GM12878 (cell line): ENCODE data around the gene S100A16. TPM values are rescaled to one million over a fixed set of nuclear protein-coding genes. Genes with fewer than 3 reads are reported as not detected.

ENCODE experiments used
- ATAC-seq: fragments of 200-7000 bp; cut with Tn5 transposase; 3 replicates; pipeline ENCODE4 v1.9.1; 2020; ENCODE audit warnings: mild to moderate bottlenecking, moderate library complexity
- BruUV-seq: library from RNA; stranded (reverse); fragments of 400-500 nt; replicated peaks from 2 replicates; lab custom pipeline; 2021; lab: Mats Ljungman, UMichigan
- CTCF ChIA-PET: fragments of 300-600 bp; sonication (Branson Sonifier 250); formaldehyde crosslinking; extraction: SDS; loops from one replicate; lab custom pipeline; 2021; ENCODE audit warnings: inconsistent platforms; lab: Yijun Ruan, JAX
- POLR2A ChIA-PET: fragments of 350-600 bp; formaldehyde crosslinking; extraction: SDS; loops from one replicate; lab custom pipeline; 2021; ENCODE audit warnings: inconsistent platforms; lab: Charles Lee
- RAD21 ChIA-PET: fragments of 300-600 bp; sonication (Branson Sonifier 250); formaldehyde crosslinking; loops from one replicate; lab custom pipeline; 2023; ENCODE audit warnings: antibody characterized with exemption; ENCODE audit not compliant: unreplicated experiment; lab: Charles Lee
- SMC1A ChIA-PET: fragments of 300-600 bp; sonication (Branson Sonifier 250); formaldehyde crosslinking; loops from one replicate; lab custom pipeline; 2023; ENCODE audit not compliant: unreplicated experiment, uncharacterized antibody; lab: Charles Lee
- DNase-seq: peaks from one replicate; pipeline ENCODE4 v3.0.0-alpha.2; 2011; ENCODE audit warnings: low read depth, low spot score
- FAIRE-seq: peaks from 3 replicates; lab custom pipeline; 2011; peaks lifted over from hg19 to GRCh38; lab: Jason Lieb, UNC
- H2AFZ ChIP-seq: 2 replicates; pipeline ENCODE4 v1.6.0; 2011; ENCODE audit warnings: low read depth, low read length, control low read depth; ENCODE audit not compliant: control insufficient read depth
- H3K27ac ChIP-seq: 2 replicates; pipeline ENCODE4 v1.5.1; 2011; ENCODE audit warnings: control low read depth; ENCODE audit not compliant: control insufficient read depth, insufficient read depth
- H3K27me3 ChIP-seq, 2 experiments: replicated peaks in 1 of 2; 2 replicates each; pipeline versions ENCODE4 v1.6.0 to v1.6.1; 2011; ENCODE audit warnings: low read length in 1 of 2; ENCODE audit not compliant: control insufficient read depth in 2 of 2, insufficient read depth in 2 of 2
- H3K36me3 ChIP-seq, 2 experiments: 2 replicates each; pipeline ENCODE4 v1.5.1; 2011; ENCODE audit warnings: low read length in 1 of 2; ENCODE audit not compliant: control insufficient read depth in 2 of 2, insufficient read depth in 2 of 2
- H3K4me1 ChIP-seq: 2 replicates; pipeline ENCODE4 v1.6.1; 2011; ENCODE audit warnings: mild to moderate bottlenecking, low read length, moderate library complexity, mixed read lengths; ENCODE audit not compliant: control insufficient read depth, insufficient read depth
- H3K4me2 ChIP-seq: 2 replicates; pipeline ENCODE4 v1.6.0; 2011; ENCODE audit warnings: control low read depth; ENCODE audit not compliant: control insufficient read depth, insufficient read depth
- H3K4me3 ChIP-seq: fragments of 200-600 bp; sonication (generic); 2 replicates; pipeline ENCODE4 v1.5.1; 2016
- H3K79me2 ChIP-seq: 2 replicates; pipeline ENCODE4 v1.6.0; 2011; ENCODE audit warnings: low read length; ENCODE audit not compliant: control insufficient read depth, insufficient read depth
- H3K9ac ChIP-seq: 2 replicates; pipeline ENCODE4 v1.8.0; 2011; ENCODE audit warnings: low read length, control low read depth, mixed read lengths; ENCODE audit not compliant: control insufficient read depth, insufficient read depth
- H3K9me3 ChIP-seq: replicated peaks from 3 replicates; pipeline ENCODE4 v1.5.1; 2011; ENCODE audit warnings: mild to moderate bottlenecking, low read length; ENCODE audit not compliant: control insufficient read depth, insufficient read depth
- H4K20me1 ChIP-seq: 2 replicates; pipeline ENCODE4 v1.6.0; 2011; ENCODE audit not compliant: control insufficient read depth, insufficient read depth
- BACH1 ChIP-seq: fragments of 450-650 bp; IDR thresholded peaks from 2 replicates; pipeline ENCODE4 v1.6.1; 2017; ENCODE audit warnings: mild to moderate bottlenecking, borderline replicate concordance
- BHLHE40 ChIP-seq, 2 experiments: fragments of 450-650 bp in 1 of 2; IDR thresholded peaks; 2 replicates each; pipeline ENCODE4 v1.6.1; 2011 to 2017; ENCODE audit warnings: low read depth in 2 of 2, borderline replicate concordance in 1 of 2, improper control_type of control experiment in 1 of 2, low read length in 1 of 2, mild to moderate bottlenecking in 1 of 2
- E2F4 ChIP-seq: IDR thresholded peaks from 2 replicates; pipeline ENCODE4 v1.6.1; 2012; ENCODE audit warnings: low read depth, low read length, improper control_type of control experiment
- EED ChIP-seq: sonication (generic); IDR thresholded peaks from 2 replicates; pipeline ENCODE4 v1.6.1; 2016; ENCODE audit warnings: antibody characterized with exemption, low read depth
- JUND ChIP-seq: IDR thresholded peaks from 2 replicates; pipeline ENCODE4 v1.6.1; 2012; ENCODE audit warnings: low read depth, mild to moderate bottlenecking, low read length, improper control_type of control experiment, moderate library complexity
- MYC ChIP-seq: IDR thresholded peaks from 2 replicates; pipeline ENCODE4 v1.6.1; 2011; ENCODE audit warnings: mild to moderate bottlenecking, low read length, moderate library complexity, inconsistent platforms; ENCODE audit not compliant: insufficient read depth, insufficient replicate concordance, insufficient read length, severe bottlenecking
- NFYB ChIP-seq: IDR thresholded peaks from 2 replicates; pipeline ENCODE4 v1.6.1; 2011; ENCODE audit warnings: low read depth, mild to moderate bottlenecking, low read length, improper control_type of control experiment, moderate library complexity; ENCODE audit not compliant: insufficient read depth
- NR2C2 ChIP-seq: IDR thresholded peaks from 2 replicates; pipeline ENCODE4 v1.6.1; 2011; ENCODE audit warnings: borderline replicate concordance, low read depth; ENCODE audit not compliant: control insufficient read depth, insufficient read length
- RELA ChIP-seq: fragments of 450-650 bp; IDR thresholded peaks from 2 replicates; pipeline ENCODE4 v1.8.0; 2014; ENCODE audit warnings: borderline replicate concordance; ENCODE audit not compliant: partially characterized antibody
- SKIL ChIP-seq: fragments of 450-650 bp; IDR thresholded peaks from 2 replicates; pipeline ENCODE4 v1.6.1; 2017; ENCODE audit warnings: mild to moderate bottlenecking, low read depth, inconsistent platforms; ENCODE audit not compliant: poor library complexity, severe bottlenecking
- TBL1XR1 ChIP-seq: IDR thresholded peaks from 2 replicates; pipeline ENCODE4 v1.6.1; 2012; ENCODE audit warnings: low read depth, low read length, improper control_type of control experiment
- TCF7 ChIP-seq: IDR thresholded peaks from 2 replicates; pipeline ENCODE4 v1.6.1; 2014; ENCODE audit warnings: antibody characterized with exemption, borderline replicate concordance
- YBX1 ChIP-seq: fragments of 450-650 bp; IDR thresholded peaks from 2 replicates; pipeline ENCODE4 v1.6.1; 2016; ENCODE audit warnings: antibody characterized with exemption
- ZBTB40 ChIP-seq: fragments of 450-650 bp; IDR thresholded peaks from 2 replicates; pipeline ENCODE4 v1.6.1; 2016; ENCODE audit warnings: mild to moderate bottlenecking, moderate library complexity, borderline replicate concordance
- ZNF274 ChIP-seq: IDR thresholded peaks from one replicate; pipeline ENCODE4 v1.8.0; 2011; ENCODE audit not compliant: insufficient read length, insufficient read depth
- WGBS: methylation state at CpG from one replicate; pipeline ENCODE4 v1.1.6; 2016; ENCODE audit warnings: low lambda C conversion rate; ENCODE audit not compliant: insufficient replicate concordance, insufficient coverage; ENCODE audit errors: missing lambda C conversion rate; 5-methylcytosine and 5-hydroxymethylcytosine counted together
- in situ Hi-C: fragments of 300-500 bp; cut with MboI; formaldehyde crosslinking; loops from 9 replicates; pipeline ENCODE4 v1.14.3; 2018; ENCODE audit warnings: mixed read lengths
- intact Hi-C: fragments of 100-400 bp; cut with micrococcal nuclease; formaldehyde crosslinking; loops from one replicate; pipeline ENCODE4 v1.14.2; 2022; ENCODE audit not compliant: unreplicated experiment
- polyA plus RNA-seq, 11 experiments: library from polyadenylated mRNA; depleted of rRNA in 4 of 11; unstranded in 6 of 11; stranded (reverse) in 5 of 11; fragments of >200 nt; fragmentation: Nextera tagmentation in 4 of 11; fragmentation: Illumina TruSeq in 1 of 11; extraction: Ambion mirVana in 4 of 11; extraction: Trizol in 1 of 11; gene quantifications; 1 replicate in 1 of 11; 2 replicates in 10 of 11; pipeline versions ENCODE4 v1.2.1 to v1.2.3, GENCODE V29; 2011 to 2016; ENCODE audit warnings: inconsistent platforms in 2 of 11, missing spikeins in 2 of 11, low read depth in 1 of 11
- total RNA-seq, 4 experiments: library from RNA; depleted of rRNA in 3 of 4; stranded (reverse); fragments of >200 nt in 3 of 4; fragmentation: Illumina TruSeq in 1 of 4; extraction: Trizol in 1 of 4; gene quantifications; 2 replicates each; pipeline versions ENCODE4 v1.2.1 to v1.2.3, GENCODE V29; 2013 to 2021

Gene S100A16
- total and polyA plus RNA-seq, 10 of the 15 experiments (the other 5 are each of a cell fraction or from before 2014, with no cell fraction given): 0.14 to 0.51 (median 0.25) TPM; not detected in 6

- SMC1A ChIA-PET: interaction anchor here (0.6 to 4.0 kb wide), 16 partner anchors 9 to 435 kb away, joined by 3 to 72 read pairs (median 4); partner anchors contain the start of genes S100A3, S100A4 and S100A6
- Histone ChIP-seq H4K20me1 (no peaks in the 10 kb centered on the region), H2AFZ (no peak overlapping the region), H3K36me3 (no peaks in the 10 kb centered on the region), H3K27me3 (no peaks in the 10 kb centered on the region), H3K4me2 (no peak overlapping the region), H3K27ac (no peak overlapping the region), H3K9me3 (no peaks in the 10 kb centered on the region), H3K9ac (no peak overlapping the region), H3K4me1 (peaks cover 19% of the 10 kb centered on the region), H3K4me3 (no peak overlapping the region), H3K79me2 (no peaks in the 10 kb centered on the region)
- in situ Hi-C loops (no loop called here), intact Hi-C loops (loop anchor here (1.0 to 5.0 kb wide), 4 partner anchors 35 to 215 kb away; no protein-coding TSS in a partner anchor)
- DNase-seq (no peak), ATAC-seq (no peak), FAIRE-seq (no peak)
- no TSS peak for BruUV-seq
- RAD21 ChIA-PET: interaction anchor here (0.9 to 4.3 kb wide), 9 partner anchors 23 to 213 kb away, joined by 3 to 74 read pairs (median 5); partner anchors contain the start of genes S100A1, S100A13 and S100A6
- POLR2A ChIA-PET: interaction anchor here (0.9 to 1.8 kb wide), 3 partner anchors 28 to 35 kb away, joined by 3 to 8 read pairs (median 5); partner anchors contain the start of gene S100A6
- CTCF ChIA-PET: interaction anchor here (0.6 to 7.5 kb wide), 33 partner anchors 11 to 590 kb away, joined by 3 to 216 read pairs (median 5); partner anchors contain the start of genes PGLYRP4, RAB13, S100A1 and S100A14
- WGBS: 65% methylated on average over 22 of the region's 22 CpGs
- TF ChIP-seq BACH1: no peak
- no peak for TF ChIP-seq SKIL
- TF ChIP-seq EED: no peak
- no peak for TF ChIP-seq MYC
- TF ChIP-seq YBX1: no peak
- no peak for TF ChIP-seq E2F4
- no peak for TF ChIP-seq BHLHE40 (IDR thresholded peaks at IDR 0.05; ENCODE audit: borderline replicate concordance in 1 of 2, low read depth in 2 of 2, low read length in 1 of 2)
- TF ChIP-seq JUND: no peak
- no peak for TF ChIP-seq TCF7
- no peak for TF ChIP-seq NR2C2
- TF ChIP-seq ZBTB40: no peak
- no peak for TF ChIP-seq RELA
- TF ChIP-seq TBL1XR1: no peak
- no peak for TF ChIP-seq ZNF274
- no peak for TF ChIP-seq NFYB
These were observed 45.1 kb downstream of the S100A16 start for GRCh38 chr1:153567621-153568366.
